HepG2 (cell line): Measurements from ENCODE around the gene ATP9A. TPM values are rescaled to one million over a fixed set of nuclear protein-coding genes. Genes with fewer than 3 reads are reported as not detected.

Source experiments
- DMTF1 ChIP-seq: sonication (generic); formaldehyde crosslinking; IDR thresholded peaks from 2 replicates; pipeline ENCODE4 v1.4.0; 2020; ENCODE audit warnings: mild to moderate bottlenecking, missing genetic modification reagents
- EED ChIP-seq: sonication (generic); formaldehyde crosslinking; IDR thresholded peaks from 2 replicates; pipeline ENCODE4 v1.5.0; 2020; ENCODE audit warnings: mild to moderate bottlenecking, missing genetic modification reagents
- FOXK1 ChIP-seq: sonication (generic); formaldehyde crosslinking; IDR thresholded peaks from 2 replicates; pipeline ENCODE4 v1.4.0; 2020; ENCODE audit warnings: low read depth, missing genetic modification reagents, borderline replicate concordance
- FOXO4 ChIP-seq: sonication (generic); formaldehyde crosslinking; conservative IDR thresholded peaks from 2 replicates; pipeline ENCODE4 v1.8.1; 2023; ENCODE audit warnings: missing genetic modification reagents
- IKZF1 ChIP-seq: fragments of 450-650 bp; IDR thresholded peaks from 2 replicates; pipeline ENCODE4 v1.7.1; 2016
- PHB2 ChIP-seq: fragments of 450-650 bp; IDR thresholded peaks from 2 replicates; pipeline ENCODE4 v1.6.1; 2018; ENCODE audit not compliant: partially characterized antibody
- SMAD3 ChIP-seq: sonication (generic); formaldehyde crosslinking; IDR thresholded peaks from 2 replicates; pipeline ENCODE4 v1.4.0; 2020; ENCODE audit warnings: missing genetic modification reagents
- SOX6 ChIP-seq, 2 experiments: fragments of 450-650 bp in 1 of 2; sonication (generic) in 1 of 2; formaldehyde crosslinking in 1 of 2; IDR thresholded peaks; 2 replicates each; pipeline versions ENCODE4 v1.4.0 to v1.6.1; 2017 to 2020; ENCODE audit warnings: antibody characterized with exemption in 1 of 2, mild to moderate bottlenecking in 1 of 2, missing genetic modification reagents in 1 of 2
- SUZ12 ChIP-seq: fragments of 150-350 bp; IDR thresholded peaks from 2 replicates; pipeline ENCODE4 v1.6.1; 2014; ENCODE audit warnings: low read depth, low read length
- ZNF180 ChIP-seq: sonication (generic); formaldehyde crosslinking; IDR thresholded peaks from 2 replicates; pipeline ENCODE4 v1.4.0; 2020; ENCODE audit warnings: low read depth, missing genetic modification reagents, borderline replicate concordance
- ZNF343 ChIP-seq: sonication (generic); formaldehyde crosslinking; IDR thresholded peaks from 2 replicates; pipeline ENCODE4 v1.4.0; 2020; ENCODE audit warnings: mild to moderate bottlenecking, missing genetic modification reagents
- ZNF687 ChIP-seq: sonication (generic); formaldehyde crosslinking; IDR thresholded peaks from 2 replicates; pipeline ENCODE4 v1.5.1; 2020; ENCODE audit warnings: mild to moderate bottlenecking, missing genetic modification reagents, moderate library complexity
- polyA plus RNA-seq, 8 experiments: library from polyadenylated mRNA; depleted of rRNA in 3 of 8; stranded (reverse) in 7 of 8; unstranded in 1 of 8; fragments of >200 nt; fragmentation: Illumina TruSeq in 4 of 8; extraction: Trizol in 4 of 8; gene quantifications; 2 replicates each; pipeline versions ENCODE4 v1.2.1 to v1.2.3, GENCODE V29; 2011 to 2016; ENCODE audit warnings: low read depth in 4 of 8, missing spikeins in 1 of 8, mixed read lengths in 1 of 8; ENCODE audit not compliant: insufficient read depth in 1 of 8
- total RNA-seq, 5 experiments: library from RNA; depleted of rRNA; stranded (reverse); fragments of >200 nt; fragmentation: Illumina TruSeq; extraction: Trizol; gene quantifications; 2 replicates each; pipeline ENCODE4 v1.2.3, GENCODE V29; 2016; ENCODE audit warnings: low read depth in 1 of 5
- TF ChIP-seq, protein P1 (sequence below): sonication (generic); formaldehyde crosslinking; IDR thresholded peaks from 2 replicates; pipeline ENCODE4 v1.8.1; 2022; ENCODE audit warnings: low read depth, mild to moderate bottlenecking, missing genetic modification reagents

Gene ATP9A
- total and polyA plus RNA-seq, 2 of the 13 experiments (the other 11 are each of a cell fraction or from before 2014, with no cell fraction given) = 11.8 to 18.5 TPM

- TF ChIP-seq ZNF687 (CRISPR knock-in tag) (no peak), ZNF180 (CRISPR knock-in tag) (no peak), SUZ12 (no peak), PHB2 (no peak), SOX6 (IDR thresholded peaks at IDR 0.05) (no peak), SOX6 (CRISPR knock-in tag; IDR thresholded peaks at IDR 0.05) (peak; percentile 82), ZNF343 (CRISPR knock-in tag) (no peak), FOXK1 (peak; percentile 62; the same call in 1 of the 2 replicates), EED (CRISPR knock-in tag) (no peak), IKZF1 (no peak), FOXO4 (CRISPR knock-in tag) (0 out of 2 replicates have a peak, but pooled peaks have one; percentile 50), SMAD3 (CRISPR knock-in tag) (peak; percentile 63; the same call in 1 of the 2 replicates), DMTF1 (no peak)
- TF ChIP-seq, protein P1, sequence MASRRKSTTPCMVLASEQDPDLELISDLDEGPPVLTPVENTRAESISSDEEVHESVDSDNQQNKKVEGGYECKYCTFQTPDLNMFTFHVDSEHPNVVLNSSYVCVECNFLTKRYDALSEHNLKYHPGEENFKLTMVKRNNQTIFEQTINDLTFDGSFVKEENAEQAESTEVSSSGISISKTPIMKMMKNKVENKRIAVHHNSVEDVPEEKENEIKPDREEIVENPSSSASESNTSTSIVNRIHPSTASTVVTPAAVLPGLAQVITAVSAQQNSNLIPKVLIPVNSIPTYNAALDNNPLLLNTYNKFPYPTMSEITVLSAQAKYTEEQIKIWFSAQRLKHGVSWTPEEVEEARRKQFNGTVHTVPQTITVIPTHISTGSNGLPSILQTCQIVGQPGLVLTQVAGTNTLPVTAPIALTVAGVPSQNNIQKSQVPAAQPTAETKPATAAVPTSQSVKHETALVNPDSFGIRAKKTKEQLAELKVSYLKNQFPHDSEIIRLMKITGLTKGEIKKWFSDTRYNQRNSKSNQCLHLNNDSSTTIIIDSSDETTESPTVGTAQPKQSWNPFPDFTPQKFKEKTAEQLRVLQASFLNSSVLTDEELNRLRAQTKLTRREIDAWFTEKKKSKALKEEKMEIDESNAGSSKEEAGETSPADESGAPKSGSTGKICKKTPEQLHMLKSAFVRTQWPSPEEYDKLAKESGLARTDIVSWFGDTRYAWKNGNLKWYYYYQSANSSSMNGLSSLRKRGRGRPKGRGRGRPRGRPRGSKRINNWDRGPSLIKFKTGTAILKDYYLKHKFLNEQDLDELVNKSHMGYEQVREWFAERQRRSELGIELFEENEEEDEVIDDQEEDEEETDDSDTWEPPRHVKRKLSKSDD = no peak
Measured at GRCh38 chr20:51628533-51629398, 139.4 kb downstream of the ATP9A start (continued).
